Stimulated activated CD4-positive, alpha-beta T cell treated with anti-CD3 and anti-CD28 coated beads, Interleukin-12 subunit alpha, Interleukin-12 subunit beta, amount 100 ng/mL, for 48 hours (primary cell): ENCODE data around the gene GATA6.

Source experiments
- DNase-seq, 3 donors: peaks; one replicate each; pipeline ENCODE4 v3.0.0-alpha.2; 2020; ENCODE audit warnings: low read depth in 2 of 3, low spot score in 1 of 3

GATA6 gene

DNA sequence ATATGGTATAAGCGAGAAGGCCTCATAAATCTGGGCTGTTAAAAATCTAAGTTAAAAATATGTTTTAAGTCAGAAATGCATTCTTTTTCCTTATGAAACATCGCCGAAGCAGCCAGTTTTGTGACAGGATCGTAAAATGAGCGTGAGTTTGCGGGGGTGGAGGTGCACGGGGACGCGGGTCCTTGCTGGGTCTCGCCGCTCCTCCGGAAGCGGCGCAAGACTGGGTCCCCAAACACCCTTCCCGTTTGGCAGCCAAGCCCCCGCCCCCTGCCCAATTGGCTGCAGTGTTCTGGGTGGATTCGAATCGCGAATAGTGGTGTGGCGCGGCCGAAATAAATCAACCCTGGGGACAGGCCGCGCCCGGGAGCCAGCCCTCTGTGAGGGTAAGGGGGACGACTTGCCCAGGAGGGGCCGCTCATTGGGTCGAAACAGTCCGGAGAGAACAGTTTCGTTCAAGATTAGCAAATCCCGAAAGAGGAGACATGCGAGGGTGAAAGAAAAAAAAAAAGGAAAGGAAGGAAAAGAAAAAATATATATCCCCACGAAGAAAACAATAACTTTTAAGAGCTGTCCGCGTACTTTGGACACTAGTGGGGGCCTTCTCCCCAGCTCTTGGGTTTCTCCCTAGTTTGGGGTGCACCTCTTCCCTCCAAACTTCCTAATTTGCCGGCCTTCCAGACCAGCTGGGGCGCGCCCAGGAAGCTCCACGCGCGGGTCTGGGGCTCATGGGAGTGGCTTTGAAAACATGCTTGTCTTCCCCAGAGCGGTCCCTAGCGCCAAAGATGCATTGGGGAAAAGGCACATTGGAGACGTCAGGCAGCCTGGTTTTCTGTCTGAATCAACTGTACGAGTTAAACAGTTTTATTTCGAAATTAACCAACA is 3.1 kb upstream of the GATA6 start:
- no peak for DNase-seq

DNA sequence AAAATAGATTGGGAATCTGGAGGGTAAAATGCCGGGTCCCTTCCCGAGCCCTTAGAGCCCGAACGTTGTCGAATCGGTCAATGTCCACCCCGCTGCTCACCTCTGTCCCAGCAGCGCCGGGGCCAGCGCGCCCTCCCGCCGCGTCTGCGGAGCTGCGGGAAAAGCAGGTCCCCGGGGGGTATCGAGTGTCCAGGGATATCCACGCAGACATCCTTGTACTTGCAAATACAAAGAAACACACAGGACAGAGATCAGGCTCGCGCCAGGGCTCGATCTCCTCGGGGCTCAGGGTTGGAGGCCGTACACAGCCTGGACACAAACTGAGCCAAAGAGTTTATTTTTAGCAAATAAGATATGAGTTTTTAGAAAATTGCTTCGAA is 2.3 kb upstream of the GATA6 start:
- DNase-seq, result no peak

DNA sequence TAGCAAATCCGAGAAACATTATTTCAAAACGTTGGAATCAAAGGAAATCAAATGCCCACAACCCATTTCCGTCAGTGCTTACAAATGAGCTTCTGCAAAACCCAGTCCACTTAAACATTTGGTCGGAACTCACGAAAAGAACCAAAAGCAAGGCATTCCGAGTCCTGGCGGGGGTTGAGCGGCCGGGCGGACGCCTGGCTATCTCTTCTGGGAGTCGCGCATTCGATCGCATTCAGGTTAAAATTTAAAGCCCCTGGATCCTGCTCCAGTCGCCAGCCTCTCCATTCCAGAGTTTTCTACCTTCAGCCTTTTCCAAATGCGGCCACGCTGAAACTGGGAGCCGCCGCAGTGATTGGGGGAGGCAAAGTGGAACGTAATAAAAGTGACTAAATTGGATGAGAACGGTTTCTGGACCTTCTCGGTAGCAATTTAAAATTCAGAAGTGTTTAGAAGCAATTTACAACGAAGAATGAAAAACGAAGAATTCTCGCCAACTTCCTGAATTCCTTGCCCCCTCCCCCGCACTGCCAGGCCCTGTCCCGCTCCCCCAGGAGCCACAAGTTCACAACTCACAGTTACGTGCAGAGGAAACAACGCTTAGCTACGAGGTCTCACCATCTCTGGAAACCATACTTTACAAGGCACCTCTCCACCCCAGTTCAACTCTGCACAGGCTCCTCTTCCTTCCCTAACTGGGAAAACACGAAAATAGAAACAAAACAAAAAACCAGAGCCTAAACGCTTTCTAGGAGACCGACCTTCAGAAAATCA is 1.7 kb upstream of the GATA6 start:
- DNase-seq, result no peak

DNA sequence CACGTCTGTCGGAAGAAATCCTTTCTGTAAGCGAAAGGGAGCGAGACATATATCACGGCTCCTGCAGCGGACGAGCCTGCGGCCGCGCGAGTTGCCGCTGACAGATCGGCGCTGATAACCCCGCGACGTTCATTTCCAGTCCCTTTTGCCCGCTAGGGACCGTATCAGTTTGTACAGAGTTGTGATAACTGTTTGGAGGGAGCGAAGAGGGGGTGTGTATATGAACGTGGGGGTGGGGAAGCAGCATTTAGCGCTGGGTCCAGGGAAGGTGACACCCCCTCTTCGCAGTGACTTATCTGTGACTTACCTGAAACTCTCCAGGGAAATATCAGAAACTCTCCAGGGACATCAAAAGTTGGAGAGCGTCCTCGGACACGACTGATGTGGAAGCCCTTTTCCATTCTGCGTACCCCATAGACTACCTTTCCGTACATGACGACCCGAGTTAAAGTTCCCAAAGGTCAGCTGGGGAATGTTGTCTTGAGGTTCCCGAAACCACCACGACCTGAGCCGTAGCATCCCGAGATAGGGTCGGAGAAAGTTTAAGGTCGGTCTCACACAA is 948 bp upstream of the GATA6 start:
- DNase-seq, result no peak

DNA sequence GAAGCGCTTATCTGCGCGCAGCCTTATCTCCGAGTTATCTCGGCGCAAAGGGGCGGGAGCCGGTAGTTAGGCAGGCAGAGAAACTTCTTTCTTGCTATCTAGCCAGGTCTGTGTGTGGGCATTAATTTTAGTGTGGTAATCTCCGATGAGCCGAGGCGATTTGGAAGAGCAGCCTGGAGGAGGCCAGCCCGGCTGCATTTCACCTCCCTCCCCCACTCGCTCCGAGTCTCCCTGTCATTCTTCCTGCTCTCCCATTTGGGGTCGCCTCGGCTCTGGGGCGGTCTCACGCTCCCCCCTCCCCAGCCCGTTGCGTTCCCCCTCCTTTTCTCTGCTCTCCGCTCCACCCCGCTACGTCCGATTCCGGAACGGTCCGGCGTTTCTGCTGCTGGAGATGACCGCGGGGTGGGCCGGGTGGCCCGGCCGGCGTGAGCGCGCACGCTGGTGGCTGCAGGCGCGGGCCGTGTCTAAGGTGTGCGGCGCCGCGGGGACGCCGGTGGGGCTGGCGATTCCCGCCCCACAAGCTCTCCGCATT is 566 bp downstream of the GATA6 start:
- DNase-seq, result no peak

DNA sequence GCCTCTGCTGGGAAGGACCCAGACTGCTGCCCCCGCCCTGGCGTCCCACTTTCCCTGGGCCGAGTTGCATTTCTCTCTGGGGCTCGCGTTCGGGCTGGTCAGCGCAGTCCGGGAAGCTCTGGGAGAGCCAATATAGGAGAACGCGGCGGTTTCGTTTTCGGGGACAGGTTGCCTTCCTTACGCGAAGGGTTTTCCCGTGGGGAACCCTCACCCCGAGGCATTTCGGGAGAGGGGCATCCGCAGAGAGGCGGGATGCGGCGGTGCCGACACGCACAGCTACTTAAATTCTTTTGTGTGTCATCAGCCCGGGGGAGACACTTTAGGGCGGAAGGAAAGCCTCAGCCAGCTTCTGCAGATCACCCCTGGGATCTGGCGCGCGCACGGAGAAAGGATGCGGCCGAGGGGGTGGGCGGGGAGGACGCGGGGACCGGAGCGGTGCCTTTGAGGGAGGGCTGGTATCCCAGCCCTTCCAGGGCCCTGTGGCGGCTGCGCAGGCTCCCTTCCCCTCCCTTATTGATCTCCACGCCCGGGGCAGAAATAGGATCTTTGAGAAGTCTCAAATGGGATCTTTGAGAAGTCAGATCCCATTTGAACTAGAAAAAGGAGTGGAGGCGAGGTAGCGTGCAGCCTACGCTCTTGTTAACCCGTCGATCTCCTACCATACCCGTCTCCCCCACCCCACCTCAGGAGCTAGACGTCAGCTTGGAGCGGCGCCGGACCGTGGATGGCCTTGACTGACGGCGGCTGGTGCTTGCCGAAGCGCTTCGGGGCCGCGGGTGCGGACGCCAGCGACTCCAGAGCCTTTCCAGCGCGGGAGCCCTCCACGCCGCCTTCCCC is 1.2 kb downstream of the GATA6 start:
- DNase-seq, result no peak

DNA sequence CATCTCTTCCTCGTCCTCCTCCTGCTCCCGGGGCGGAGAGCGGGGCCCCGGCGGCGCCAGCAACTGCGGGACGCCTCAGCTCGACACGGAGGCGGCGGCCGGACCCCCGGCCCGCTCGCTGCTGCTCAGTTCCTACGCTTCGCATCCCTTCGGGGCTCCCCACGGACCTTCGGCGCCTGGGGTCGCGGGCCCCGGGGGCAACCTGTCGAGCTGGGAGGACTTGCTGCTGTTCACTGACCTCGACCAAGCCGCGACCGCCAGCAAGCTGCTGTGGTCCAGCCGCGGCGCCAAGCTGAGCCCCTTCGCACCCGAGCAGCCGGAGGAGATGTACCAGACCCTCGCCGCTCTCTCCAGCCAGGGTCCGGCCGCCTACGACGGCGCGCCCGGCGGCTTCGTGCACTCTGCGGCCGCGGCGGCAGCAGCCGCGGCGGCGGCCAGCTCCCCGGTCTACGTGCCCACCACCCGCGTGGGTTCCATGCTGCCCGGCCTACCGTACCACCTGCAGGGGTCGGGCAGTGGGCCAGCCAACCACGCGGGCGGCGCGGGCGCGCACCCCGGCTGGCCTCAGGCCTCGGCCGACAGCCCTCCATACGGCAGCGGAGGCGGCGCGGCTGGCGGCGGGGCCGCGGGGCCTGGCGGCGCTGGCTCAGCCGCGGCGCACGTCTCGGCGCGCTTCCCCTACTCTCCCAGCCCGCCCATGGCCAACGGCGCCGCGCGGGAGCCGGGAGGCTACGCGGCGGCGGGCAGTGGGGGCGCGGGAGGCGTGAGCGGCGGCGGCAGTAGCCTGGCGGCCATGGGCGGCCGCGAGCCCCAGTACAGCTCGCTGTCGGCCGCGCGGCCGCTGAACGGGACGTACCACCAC is 2.1 kb downstream of the GATA6 start:
- DNase-seq, result no peak

DNA sequence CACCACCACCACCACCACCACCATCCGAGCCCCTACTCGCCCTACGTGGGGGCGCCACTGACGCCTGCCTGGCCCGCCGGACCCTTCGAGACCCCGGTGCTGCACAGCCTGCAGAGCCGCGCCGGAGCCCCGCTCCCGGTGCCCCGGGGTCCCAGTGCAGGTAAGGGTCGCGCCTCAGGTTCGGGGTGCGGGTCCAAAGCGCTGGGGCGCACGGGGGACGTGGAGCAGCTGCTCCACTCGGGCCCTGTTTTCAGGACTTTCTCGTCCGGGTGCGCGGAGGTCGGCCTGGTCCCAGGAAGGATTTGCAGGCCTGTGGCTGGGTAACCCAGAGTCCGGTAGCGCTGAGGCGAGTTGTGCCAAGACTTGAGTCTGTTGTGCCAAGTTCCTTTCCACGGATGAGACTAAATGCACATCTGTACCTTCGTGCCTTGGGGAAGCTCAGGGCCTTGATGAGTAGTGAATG is 2.8 kb downstream of the GATA6 start:
- no peak for DNase-seq

DNA sequence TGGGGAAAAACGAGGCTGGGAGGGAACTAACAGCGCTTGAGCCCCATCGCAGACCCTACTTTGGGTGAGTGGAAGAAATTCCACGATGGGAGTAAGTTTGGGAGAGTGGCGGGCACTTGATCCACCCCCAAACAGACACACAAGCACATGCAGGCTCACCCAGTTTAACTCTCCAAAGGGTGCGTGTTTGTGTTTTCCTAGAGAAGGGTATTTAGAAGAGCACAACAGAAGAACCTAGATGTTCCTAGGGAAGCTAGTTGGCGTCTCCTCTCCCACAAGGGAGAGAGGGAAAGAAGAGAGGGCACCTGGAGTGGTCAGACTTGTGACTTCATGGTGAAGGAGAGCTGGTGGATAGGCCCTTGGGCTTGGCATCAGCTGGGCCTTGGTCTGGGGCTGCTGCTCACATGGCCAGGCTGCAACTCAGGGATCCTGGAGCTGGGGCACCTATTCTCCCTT is 3.2 kb downstream of the GATA6 start:
- DNase-seq, result no peak

DNA sequence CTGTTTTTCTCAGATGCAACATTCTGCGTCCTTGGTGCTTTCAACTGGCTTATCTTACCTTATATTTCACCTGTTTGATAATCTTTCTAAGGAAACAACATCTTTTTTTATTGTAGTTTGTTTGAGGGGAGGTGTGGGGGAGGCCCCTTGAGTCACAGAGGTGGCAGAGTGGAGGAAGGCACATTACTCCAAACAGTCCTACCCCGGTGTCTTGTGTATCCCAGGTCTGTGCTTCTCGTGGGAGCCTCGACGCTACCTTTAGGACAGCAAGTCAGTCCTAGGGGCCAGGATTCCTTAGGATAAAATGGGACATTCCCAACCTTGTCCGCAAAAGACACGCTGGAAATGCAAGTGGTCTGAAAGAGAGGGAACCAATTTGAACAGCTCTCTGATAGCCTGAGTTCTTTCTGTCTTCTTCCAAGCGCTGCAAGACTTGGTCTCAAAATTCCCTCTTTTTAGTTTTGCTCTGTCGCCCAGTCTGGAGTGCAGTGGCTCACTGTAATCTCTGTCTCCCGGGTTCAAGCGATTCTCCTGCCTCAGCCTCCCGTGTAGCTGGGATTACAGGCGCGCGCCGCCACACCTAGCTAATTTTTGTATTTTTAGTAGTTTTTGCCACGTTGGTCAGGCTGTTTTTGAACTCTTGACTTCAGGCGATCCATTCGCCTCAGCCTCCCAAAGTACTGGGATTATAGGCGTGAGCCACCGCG is 4.0 kb downstream of the GATA6 start:
- DNase-seq, result no peak

DNA sequence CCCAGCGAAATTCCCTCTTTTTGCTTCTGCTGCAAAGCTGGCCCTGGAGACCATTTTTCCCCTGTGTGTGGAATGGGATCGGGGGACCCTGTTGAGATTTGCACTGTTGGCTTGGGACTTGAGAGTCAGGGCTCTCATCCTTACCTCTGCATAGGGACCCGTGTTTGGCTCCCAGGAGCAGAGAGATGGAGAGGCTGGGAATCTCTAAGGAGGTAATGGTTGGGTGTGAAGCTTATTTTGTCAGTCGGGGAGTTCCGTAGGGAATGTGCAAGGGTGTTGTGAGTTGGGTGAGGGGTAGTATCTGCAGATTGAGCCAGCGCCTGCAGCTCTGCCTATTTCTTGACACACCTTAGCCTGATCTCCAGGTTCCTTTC is 4.5 kb downstream of the GATA6 start:
- DNase-seq, result no peak

DNA sequence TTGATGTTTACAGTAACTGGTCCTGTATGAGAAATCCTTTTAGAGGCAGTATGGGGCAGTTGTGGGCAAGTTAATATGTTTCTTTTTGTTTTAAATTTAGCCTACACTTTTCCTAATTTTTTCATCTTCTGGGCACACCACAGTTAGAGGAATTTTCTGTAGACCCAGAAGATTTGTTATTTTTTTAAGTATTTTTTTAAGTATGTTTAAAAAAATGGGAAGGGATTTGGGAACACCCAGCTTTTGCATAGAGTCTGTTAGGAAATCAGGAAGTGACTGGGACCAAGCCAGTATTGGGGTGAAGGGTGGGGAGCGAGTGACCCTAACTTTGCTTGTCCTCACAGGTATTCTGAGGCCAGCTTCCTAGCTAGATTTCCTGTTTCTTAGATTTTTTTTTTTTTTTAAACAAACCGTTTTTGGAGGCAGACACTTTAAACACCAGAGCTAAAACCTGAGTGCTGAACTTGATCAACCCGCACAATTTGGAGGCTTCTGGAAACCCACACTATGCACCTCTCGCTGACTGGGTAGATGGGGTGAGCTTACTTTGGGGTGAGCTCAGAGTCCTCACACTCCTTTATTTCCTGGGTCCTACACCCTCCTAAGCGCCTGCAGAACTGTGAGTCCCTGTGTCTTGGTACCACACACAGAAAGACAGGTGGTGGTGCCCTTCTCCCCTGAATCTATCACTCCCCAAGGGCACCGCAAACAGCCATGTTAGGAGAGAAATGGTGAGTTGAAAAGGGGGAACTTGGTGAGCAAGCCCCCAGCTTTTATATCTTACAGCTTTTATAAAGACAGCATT is 5.2 kb downstream of the GATA6 start:
- no peak for DNase-seq

DNA sequence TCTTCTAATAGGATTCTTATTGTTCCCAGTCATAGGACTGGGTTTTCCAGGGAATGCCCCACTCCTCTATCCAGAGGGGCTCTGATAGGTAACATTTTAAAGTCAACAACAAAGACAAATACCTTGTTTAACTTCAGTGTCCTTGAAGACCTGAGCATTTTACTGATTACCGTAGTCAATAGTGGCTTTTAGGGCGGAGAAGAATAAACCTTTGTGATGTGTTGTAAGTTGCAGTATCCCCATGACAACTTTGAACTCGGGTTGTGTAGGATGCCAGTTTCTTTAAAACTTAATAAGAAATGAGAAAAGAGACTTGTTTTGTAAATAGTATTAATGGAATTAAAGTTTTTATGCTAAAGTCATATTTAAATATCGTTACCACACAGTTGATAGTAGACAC is 6.0 kb downstream of the GATA6 start:
- no peak for DNase-seq

DNA sequence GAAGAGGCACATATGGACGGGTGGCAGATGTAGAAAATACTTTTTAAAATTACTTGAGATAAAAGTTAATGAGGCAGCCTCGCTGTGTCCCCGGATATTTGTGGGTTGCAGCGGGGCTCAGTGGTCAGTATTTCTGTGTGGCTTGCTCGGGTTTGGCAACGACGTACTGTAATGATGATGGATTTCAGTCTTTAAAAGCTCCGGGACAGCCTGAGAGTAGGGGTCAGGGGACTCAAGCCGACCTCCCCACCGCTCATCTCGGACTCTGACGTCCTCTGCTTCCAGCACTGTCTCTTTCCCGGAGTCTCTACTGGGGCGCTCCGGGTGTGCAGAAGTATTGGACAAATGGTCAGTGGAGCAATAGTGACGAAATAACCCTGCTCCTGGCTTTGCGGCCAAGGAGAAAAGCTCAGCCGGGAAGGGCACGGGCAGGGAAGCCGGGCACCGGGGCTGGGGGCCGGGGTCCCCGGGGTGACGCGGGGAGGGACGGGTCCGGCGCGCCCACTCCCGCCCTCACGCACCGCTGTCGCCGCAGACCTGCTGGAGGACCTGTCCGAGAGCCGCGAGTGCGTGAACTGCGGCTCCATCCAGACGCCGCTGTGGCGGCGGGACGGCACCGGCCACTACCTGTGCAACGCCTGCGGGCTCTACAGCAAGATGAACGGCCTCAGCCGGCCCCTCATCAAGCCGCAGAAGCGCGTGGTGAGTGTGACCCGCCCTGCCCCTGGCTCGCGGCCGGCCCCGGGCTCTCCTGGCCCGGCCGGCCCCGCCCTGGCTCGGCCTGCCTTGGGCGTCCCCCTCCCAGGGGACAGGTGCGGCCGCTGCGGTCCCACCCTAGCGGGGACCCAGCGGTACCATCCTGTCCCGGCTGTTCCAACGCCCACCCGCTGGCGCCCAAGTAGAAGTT is 7.3 kb downstream of the GATA6 start:
- DNase-seq, result no peak

DNA sequence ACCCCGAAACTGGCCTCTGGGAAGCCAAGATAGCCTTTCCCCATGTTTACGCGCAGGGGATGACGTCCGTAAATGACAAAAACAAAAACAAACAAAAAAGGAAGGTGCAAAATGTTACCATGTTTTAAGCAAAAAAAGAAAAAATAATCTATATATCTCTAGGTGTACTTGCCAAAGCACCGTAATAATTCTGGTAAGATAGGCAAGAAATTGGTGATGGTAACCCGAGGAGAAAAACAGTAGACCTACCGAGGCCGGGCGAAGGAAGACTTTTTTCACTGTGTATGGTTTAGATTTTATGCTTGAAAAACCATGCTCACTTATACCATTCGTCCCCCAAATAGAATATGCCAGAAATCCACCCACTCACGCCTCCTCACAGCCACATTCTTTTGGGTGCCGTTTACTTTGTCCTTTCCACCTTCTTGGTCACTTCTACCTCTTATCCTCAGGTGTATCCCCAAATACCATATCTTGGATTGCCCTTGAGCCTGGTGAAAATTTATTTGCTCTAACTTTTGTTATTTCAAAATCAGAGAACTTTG is 8.0 kb downstream of the GATA6 start:
- DNase-seq, result no peak

DNA sequence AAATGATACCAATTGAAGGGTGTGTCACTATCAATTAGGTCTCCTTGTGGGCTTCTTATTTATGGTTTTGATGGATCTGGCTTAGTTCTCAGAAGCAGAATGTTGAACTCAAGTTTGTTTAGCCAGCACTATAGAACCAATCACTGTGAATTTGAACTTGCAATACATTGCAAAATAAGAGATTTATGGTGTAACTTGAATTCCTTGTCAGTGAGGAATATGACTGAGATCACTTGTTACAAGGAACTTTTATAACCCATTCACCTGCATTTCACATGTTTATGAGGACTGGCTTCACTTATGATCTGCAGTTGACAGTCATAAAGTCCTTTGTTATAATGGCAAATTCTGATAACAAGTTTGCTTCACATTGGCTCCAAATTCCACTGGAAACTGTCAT is 9.8 kb downstream of the GATA6 start:
- DNase-seq, result no peak

DNA sequence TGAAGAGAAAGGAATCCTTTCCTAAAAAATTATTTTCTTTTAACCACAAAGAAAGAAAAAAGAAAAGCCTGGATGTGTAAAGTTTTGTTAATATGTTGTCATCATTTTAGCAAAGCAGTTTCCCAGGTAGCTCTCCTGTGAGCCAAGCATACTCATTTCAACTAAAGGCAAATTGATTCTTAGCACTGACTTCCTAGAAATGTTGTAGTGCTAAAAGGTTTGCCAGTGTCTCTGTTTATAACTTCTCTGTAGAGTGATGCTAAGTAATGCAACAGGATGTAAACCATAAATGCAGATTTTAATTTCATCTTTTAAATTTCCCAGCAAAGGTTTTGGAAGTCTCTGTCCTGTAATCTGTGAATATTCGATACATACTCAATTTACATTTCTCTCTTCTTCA is 10.2 kb downstream of the GATA6 start:
- DNase-seq, result no peak
